GM19193 (cell line): ENCODE measurements around the gene MYZAP.

Source experiments
- POLR2A ChIP-seq: IDR thresholded peaks from 4 replicates; pipeline ENCODE4 v1.6.1; 2011; ENCODE audit not compliant: insufficient read depth, insufficient read length; ENCODE audit errors: extremely low read depth

MYZAP gene

DNA sequence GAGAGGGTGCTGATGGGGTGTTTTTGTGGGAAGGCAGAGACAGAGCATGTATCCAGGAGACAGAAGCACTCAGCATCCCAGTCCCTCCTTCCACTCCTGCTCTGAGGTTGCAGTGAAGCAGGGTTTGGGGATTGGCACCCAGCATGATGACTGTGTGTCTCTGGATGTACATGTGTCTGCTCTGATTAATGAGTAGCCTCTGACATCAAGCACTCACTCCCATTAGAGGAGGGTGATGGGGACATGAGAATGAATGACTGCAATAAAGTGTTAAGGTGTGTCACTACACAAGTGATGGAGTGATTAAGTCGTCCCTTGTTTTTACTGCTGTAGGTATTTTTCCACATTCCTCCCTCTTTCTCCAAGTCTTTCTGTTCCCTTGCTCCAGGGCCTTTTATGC is 9.6 kb upstream of the MYZAP start:
- no peak for TF ChIP-seq POLR2A

- no peak for TF ChIP-seq POLR2A
Observed at GRCh38 chr15:57583282-57583681, 8.4 kb upstream of the MYZAP start.

DNA sequence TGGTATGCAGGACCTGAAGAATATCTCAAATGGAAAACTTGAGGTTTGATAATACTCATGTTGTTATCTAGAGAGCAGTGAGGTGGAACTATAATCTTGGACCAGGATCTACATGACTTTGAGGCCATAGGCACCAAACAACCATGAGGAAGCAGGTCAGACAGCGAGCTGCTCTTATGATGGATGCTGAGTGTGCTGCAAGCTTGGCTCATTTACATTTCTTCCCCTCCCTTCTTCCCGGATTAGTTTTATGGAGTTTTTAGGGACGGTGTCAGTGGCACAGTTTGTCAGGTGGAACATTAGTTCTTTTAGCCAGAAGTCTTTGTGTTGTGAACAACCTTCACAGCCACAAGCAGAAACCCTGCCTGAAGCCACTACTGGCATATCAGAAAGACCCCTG is 8.0 kb upstream of the MYZAP start:
- TF ChIP-seq POLR2A, result no peak

GRCh38 chr15:57586661-57587424 is 4.9 kb upstream of the MYZAP start:
- TF ChIP-seq POLR2A, result no peak

- TF ChIP-seq POLR2A, result no peak
Observed at GRCh38 chr15:57589281-57589680, 2.4 kb upstream of the MYZAP start.

DNA sequence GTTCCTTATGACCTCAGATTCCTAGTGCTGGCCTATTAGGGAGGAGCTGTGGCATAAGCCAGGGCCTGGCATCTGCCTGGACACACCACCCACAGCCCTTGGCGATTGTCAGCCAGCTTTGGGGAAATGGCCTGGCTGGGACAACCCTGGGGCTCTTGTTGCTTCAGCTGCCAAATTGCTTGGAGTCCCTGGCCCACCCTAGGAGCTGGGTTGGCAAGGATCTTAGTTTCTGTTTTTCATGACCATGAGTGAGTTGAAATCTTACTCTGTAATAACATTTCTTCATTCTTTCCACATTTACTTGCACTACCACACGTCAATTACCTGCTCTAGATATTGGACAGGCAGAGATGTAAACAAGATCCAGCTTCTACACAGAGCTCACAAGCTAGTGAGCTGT is 1.9 kb upstream of the MYZAP start:
- TF ChIP-seq POLR2A, result no peak

DNA sequence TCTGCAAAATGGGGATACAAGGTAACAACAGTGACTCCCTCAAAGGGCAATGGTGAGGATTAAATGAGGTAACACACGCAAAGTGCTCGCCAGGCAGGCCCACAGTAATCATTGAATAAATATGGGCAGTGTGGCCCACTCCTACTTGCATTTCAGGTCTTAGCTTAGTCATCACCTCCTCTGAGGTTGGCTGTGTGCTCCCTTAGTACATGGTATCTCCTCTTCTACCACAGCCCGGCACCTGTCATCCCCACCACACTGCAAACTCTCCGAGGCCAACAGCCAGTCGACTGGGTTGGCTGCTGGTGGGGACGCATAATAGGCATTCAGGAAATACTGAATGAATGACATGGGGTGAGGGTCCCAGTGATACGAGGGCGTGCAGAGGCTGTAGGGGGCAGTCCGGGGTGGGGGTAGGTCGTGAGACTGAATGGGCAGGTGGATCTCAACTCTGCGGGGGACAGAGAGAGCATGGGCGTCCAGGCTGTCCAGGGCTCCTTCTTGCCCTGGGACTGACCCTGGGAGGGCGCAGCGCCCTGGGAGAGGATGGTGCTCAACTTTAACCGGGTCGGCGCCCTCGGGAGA is 375 bp upstream of the MYZAP start:
- no peak for TF ChIP-seq POLR2A

DNA sequence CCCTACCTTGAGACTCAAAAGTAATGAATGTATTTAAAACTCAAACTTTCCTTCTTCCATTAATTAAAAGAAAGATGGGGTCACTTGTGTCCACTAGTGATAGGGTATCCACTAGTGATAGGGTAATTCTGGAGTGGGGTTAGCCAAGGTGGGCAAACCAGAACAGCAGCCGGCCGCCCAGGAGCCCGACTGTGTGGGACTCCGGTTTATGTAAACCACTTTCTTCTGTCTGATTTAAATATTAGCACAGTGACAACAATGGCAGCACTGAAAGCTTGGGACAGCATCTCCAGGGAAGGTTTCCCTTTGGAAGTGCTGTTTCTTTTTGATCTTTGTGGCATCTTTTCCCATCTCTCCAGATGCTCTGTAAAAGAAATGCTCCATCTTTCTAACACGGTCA is 722 bp downstream of the MYZAP start:
- TF ChIP-seq POLR2A, result no peak

- no peak for TF ChIP-seq POLR2A
Observed at GRCh38 chr15:57592836-57593420, 1.2 kb downstream of the MYZAP start.

- TF ChIP-seq POLR2A, result no peak
Observed at GRCh38 chr15:57594479-57594878, 2.8 kb downstream of the MYZAP start.

DNA sequence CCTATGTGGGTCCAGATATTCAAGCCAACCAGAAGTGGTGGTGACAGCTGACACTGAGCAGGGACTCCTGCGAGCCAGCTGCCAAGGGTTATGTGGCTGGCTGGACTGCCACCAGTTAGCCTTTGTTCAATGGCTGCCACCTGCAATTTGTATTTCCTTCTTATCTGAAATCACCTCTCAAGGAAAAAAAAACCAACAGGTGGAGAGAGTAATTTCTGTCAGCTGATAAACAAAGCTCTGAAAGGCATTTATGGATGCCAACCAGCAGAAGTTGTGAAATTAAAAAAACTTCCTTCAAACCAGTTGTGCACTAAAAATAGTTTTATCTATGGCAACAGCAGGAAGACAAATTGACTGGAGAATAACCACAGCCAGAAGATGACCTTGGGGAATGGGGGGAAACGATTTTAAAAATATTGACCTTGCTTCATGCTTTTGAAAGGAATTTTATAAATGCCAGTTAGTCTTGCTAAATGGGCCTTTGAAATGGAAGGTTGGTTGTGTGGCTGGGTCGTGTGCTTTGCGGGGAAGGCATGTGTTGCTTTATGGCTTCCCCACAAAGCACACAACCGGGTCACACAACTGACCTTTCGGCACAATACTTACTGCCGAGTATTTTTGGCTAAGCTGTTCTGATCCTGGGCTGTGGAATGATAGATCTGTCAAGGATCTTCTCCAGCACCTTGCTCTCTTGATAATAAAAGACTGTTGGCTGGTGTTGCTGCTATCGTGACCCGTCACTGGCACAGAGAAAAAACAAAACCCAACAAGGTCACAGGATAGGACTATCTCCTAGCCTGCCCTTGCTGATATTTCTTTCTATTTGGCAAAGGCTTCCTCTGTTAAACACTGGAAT is 3.5 kb downstream of the MYZAP start:
- TF ChIP-seq POLR2A, result no peak

DNA sequence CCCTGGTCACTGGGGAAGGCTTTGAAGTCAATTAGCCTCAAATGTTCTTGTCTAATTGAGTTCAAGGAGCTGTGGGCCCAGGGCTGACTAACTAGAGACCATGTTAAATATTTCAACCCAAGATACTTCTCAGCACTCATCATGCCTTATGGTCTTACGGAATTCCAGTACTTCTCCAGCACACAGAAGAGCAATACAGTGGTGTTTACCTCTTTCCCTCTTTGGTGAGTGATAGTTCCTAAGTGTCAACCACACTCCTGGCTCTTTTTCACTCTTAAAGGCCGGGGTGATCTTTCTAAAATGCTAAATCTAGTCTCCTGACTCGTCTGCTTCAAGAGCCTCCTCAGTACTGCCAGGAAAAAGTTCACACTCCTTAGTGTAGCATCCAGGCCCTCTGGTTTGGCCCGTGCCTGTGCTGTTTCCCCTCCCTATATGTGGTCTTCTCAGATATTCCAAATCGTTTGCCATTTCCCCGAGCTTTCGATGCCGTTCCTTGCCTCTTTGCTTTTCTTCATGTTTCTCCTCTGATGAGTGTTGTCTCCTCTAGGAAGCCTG is 4.7 kb downstream of the MYZAP start:
- TF ChIP-seq POLR2A, result no peak

GRCh38 chr15:57596978-57597377 is 5.3 kb downstream of the MYZAP start:
- no peak for TF ChIP-seq POLR2A

DNA sequence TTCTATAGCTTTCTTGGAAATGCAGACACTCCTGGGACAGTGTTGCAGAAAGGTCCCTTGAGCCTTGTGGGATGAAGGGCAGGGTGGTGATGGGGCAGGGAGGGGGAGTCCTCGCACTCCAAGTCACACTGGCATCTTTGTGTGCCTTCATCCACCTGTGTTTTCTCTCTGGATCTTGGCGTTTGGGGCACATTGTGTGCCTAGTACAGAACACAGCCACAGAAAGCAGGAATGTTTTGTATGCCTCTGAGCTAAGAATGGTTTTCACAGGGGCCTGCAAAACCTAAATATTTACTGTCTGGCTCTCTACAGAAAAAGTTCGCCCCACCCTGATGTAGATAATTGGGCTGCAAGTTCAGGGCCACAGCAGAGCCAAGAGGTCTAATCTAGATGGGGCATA is 5.7 kb downstream of the MYZAP start:
- TF ChIP-seq POLR2A, result no peak

DNA sequence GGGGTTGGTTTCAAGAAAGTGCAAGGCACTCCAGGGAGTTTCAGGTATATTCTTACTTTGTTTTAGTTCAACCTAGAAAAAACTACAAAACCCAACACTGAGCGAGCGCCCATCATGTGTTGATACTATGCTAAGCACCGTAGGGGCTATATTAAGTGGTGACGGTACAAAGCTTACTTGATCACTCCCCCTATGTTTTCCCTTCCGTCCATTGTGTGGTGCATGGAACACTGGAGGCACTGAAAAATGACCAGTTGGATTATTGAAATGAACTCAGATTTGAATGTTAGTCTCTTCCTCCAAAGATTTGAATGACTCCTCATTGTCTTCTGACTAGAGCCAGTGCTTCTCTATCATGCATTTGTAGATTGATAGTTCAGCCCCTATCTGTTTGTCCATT is 6.6 kb downstream of the MYZAP start:
- TF ChIP-seq POLR2A, result no peak
